ENCODE measurements around the gene KLHL24.

GRCh38 chr3:183733553-183733952, 98.1 kb downstream of the KLHL24 start:
- TF ChIP-seq EP300 (IDR thresholded peaks at IDR 0.05) (no peak), POLR2AphosphoS5 (IDR thresholded peaks at IDR 0.05) (no peak)
- TF ChIP-seq, protein P1, sequence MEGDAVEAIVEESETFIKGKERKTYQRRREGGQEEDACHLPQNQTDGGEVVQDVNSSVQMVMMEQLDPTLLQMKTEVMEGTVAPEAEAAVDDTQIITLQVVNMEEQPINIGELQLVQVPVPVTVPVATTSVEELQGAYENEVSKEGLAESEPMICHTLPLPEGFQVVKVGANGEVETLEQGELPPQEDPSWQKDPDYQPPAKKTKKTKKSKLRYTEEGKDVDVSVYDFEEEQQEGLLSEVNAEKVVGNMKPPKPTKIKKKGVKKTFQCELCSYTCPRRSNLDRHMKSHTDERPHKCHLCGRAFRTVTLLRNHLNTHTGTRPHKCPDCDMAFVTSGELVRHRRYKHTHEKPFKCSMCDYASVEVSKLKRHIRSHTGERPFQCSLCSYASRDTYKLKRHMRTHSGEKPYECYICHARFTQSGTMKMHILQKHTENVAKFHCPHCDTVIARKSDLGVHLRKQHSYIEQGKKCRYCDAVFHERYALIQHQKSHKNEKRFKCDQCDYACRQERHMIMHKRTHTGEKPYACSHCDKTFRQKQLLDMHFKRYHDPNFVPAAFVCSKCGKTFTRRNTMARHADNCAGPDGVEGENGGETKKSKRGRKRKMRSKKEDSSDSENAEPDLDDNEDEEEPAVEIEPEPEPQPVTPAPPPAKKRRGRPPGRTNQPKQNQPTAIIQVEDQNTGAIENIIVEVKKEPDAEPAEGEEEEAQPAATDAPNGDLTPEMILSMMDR (IDR thresholded peaks at IDR 0.05) = no peak

All from sigmoid colon (tissue), 4 donors.